ENCODE measurements around the gene CBFA2T2. TPM values are rescaled to one million over a fixed set of nuclear protein-coding genes. Genes with fewer than 3 reads are reported as not detected.

CBFA2T2 gene
- total RNA-seq, 2 experiments from 2014 or later = 10.2 to 10.9 TPM

- Mint-ChIP-seq H3K27ac (no peak overlapping the region), H3K36me3 (ENCODE audit: low read depth) (no peaks in the 10 kb centered on the region), H3K4me3 (no peak overlapping the region), H3K27me3 (no peaks in the 10 kb centered on the region), H3K4me1 (ENCODE audit: low read depth) (peaks cover 8% of the 10 kb centered on the region), H3K9me3 (no peaks in the 10 kb centered on the region)
- TF ChIP-seq CTCF (IDR thresholded peaks at IDR 0.05) = no peak
- ChIA-PET CTCF (no interaction called here), POLR2A (no interaction called here)
- intact Hi-C loops (cut with micrococcal nuclease) = no loop called here
- ATAC-seq (no peak), DNase-seq (no peak)
Observed at GRCh38 chr20:33563788-33564187, 73.9 kb downstream of the CBFA2T2 start.

DNA sequence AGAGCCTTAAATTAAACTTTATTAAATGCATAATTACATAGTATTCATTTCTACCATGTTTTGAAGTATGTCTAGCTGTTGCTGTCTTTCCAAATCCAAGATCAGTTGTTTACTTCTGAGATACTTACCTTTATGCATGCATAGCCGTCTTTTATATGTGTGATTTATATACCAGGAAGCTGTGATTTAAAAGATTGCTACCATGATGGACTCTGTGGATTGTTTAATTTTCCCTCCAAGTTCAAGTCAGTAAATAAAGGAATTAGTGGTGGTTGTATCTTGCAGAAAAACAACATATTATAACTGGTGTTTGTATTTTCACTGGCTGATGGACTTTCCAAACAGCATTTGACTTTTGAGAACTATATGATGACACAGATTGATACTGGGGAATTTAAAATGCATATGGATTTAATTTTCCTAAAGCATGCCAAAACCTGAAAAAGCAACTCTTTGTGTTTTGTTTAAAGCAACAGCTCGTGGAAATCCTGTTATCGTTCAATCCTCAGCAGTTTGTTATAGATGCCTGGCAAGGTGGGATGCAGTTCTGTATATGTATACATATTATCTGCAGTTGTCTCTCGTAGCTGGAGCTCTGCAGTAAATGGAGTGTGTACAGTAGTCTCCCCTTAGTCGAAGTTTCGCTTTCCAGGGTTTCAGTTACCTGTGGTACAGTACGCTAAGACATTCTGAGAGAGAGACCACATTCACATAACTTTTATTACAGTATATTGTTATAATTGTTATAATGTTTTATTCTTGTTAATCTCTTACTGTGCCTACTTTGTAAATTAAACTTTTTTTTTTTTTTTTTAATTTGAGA lies 77.1 kb downstream of the CBFA2T2 start:
- ChIA-PET POLR2A (no interaction called here), CTCF (interaction anchor here (0.9 kb wide), 1 partner anchor 110 kb away, joined by 4 read pairs; no protein-coding TSS in a partner anchor)
- H3K27me3 Mint-ChIP-seq = no peaks in the 10 kb centered on the region
- no peak for DNase-seq
- no peak for ATAC-seq
- no peaks in the 10 kb centered on the region for H3K9me3 Mint-ChIP-seq
- no peak for TF ChIP-seq CTCF (IDR thresholded peaks at IDR 0.05)
- H3K4me3 Mint-ChIP-seq = no peak overlapping the region
- intact Hi-C loops (cut with micrococcal nuclease) = no loop called here
- no peak overlapping the region for H3K27ac Mint-ChIP-seq
- peaks cover 25% of the 10 kb centered on the region for H3K4me1 Mint-ChIP-seq (ENCODE audit: low read depth)
- no peaks in the 10 kb centered on the region for H3K36me3 Mint-ChIP-seq (ENCODE audit: low read depth)

DNA sequence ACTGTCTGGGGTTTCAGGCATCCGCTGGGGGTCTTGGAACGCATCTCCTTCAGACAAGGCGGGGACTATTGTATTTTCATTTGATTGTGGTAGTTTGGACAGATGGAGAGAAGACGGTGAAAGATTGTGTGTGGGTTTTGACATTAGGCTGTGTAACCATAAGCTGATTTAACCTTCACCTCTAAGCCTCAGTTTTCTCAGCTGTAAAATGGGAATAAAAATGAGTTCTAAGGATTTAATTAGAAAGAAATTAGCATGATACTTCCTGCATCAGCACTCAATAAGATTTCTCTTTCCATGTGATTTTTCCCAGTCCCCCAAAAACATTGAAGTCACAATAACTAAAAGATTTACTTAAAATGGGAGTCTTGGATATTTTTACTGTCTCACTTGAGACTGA lies 78.1 kb downstream of the CBFA2T2 start:
- no peak for TF ChIP-seq CTCF (IDR thresholded peaks at IDR 0.05)
- peaks cover 25% of the 10 kb centered on the region for H3K4me1 Mint-ChIP-seq (ENCODE audit: low read depth)
- no peaks in the 10 kb centered on the region for H3K27me3 Mint-ChIP-seq
- no peaks in the 10 kb centered on the region for H3K9me3 Mint-ChIP-seq
- ChIA-PET CTCF (interaction anchor here (1.1 kb wide), 1 partner anchor 110 kb away, joined by 4 read pairs; no protein-coding TSS in a partner anchor), POLR2A (no interaction called here)
- no peak overlapping the region for H3K4me3 Mint-ChIP-seq
- intact Hi-C loops (cut with micrococcal nuclease) = no loop called here
- no peak overlapping the region for H3K27ac Mint-ChIP-seq
- ATAC-seq = no peak
- no peaks in the 10 kb centered on the region for H3K36me3 Mint-ChIP-seq (ENCODE audit: low read depth)
- DNase-seq = no peak

DNA sequence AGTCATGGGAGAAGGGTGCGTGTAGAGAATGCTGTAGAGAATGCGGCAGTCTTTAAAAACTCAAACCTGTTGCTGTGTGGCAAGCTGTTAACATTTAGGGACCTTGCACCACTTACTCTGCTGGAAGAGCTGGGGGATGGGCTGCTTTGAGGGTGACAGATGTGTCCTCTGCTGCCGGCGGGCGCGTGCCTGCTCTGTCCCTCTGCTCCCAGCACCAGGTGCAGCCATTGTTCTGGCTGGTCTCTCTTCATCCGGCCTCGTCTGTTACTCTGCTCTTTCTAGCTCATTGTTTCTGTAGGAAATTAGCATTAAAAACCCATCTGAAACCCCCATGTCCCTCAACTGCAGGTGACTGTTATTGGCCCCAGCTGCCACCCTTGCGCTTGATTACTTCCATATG lies 78.5 kb downstream of the CBFA2T2 start:
- Mint-ChIP-seq H3K4me3 (no peak overlapping the region), H3K9me3 (no peaks in the 10 kb centered on the region), H3K4me1 (ENCODE audit: low read depth) (peaks cover 25% of the 10 kb centered on the region), H3K36me3 (ENCODE audit: low read depth) (no peaks in the 10 kb centered on the region), H3K27ac (no peak overlapping the region), H3K27me3 (no peaks in the 10 kb centered on the region)
- CTCF ChIA-PET = interaction anchor here (1.1 kb wide), 1 partner anchor 111 kb away, joined by 4 read pairs; no protein-coding TSS in a partner anchor
- TF ChIP-seq CTCF (IDR thresholded peaks at IDR 0.05) = no peak
- POLR2A ChIA-PET = no interaction called here
- no peak for ATAC-seq
- intact Hi-C loops (cut with micrococcal nuclease) = no loop called here
- DNase-seq = no peak
